Subcutaneous abdominal adipose tissue (tissue), 5 donors: ENCODE results near the gene RRM2.

Source experiments
- H3K27ac ChIP-seq: one replicate; pipeline ENCODE4 v1.7.0; 2013; ENCODE audit warnings: low read depth, mild to moderate bottlenecking, inconsistent platforms, low read length, moderate library complexity
- H3K27me3 ChIP-seq, 5 donors: one replicate each; pipeline ENCODE4 v1.7.0; 2013; ENCODE audit warnings: low read length in 5 of 5, inconsistent platforms in 1 of 5; ENCODE audit not compliant: control insufficient read depth in 5 of 5, insufficient read depth in 4 of 5
- H3K36me3 ChIP-seq, 5 donors: one replicate each; pipeline ENCODE4 v1.7.0; 2013; ENCODE audit warnings: low read length in 5 of 5; ENCODE audit not compliant: control insufficient read depth in 5 of 5, insufficient read depth in 5 of 5
- H3K4me1 ChIP-seq, 5 donors: one replicate each; pipeline ENCODE4 v1.7.0; 2013; ENCODE audit warnings: low read length in 5 of 5, mild to moderate bottlenecking in 3 of 5, moderate library complexity in 1 of 5; ENCODE audit not compliant: control insufficient read depth in 5 of 5, insufficient read depth in 5 of 5
- H3K4me3 ChIP-seq, 5 donors: one replicate each; pipeline ENCODE4 v1.7.0; 2013; ENCODE audit warnings: low read length in 5 of 5, low read depth in 1 of 5
- H3K9ac ChIP-seq, 5 donors: one replicate each; pipeline ENCODE4 v1.7.0; 2013; ENCODE audit warnings: low read length in 5 of 5, mild to moderate bottlenecking in 4 of 5, moderate library complexity in 3 of 5
- H3K9me3 ChIP-seq, 5 donors: one replicate each; pipeline ENCODE4 v1.7.0; 2013; ENCODE audit warnings: low read length in 5 of 5; ENCODE audit not compliant: control insufficient read depth in 5 of 5
- donor health status: healthy.
- donor health status: healthy.
- donor health status: healthy.
- donor health status: healthy.
- donor health status: healthy.

The RRM2 gene

DNA sequence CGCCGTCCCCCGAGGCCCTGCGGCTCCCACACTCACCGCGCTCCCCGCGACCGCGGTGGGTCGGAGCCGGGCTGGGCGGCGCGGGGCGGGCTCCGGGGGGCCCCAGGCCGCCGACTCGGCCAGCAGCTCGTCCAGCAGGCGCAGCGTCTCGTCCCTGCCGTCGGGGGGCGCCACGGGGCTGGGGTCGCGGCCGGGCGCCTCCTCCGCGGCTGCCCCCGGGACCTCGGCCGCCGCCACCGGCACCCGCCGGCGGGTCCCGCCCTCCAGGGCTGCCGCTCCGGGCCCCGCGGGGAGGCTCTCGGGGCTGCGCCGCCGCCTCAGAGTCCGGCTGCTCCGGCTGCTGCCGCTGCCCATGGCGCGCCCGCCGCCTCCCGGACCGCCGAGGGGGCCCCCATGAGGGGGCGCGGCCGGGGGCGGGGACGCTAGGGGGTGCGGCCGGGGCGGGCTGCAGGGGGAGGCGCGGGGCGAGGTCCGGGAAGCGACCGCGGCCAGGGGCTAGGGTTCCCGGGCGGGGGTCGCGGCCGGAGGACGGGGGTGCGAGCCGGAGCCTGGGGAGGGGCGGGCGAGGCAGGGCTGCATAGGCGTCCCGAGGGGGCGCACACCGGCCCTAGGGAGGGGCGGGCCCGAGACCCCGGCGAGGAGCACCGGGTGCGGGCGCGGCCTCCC is 42.5 kb upstream of the RRM2 start, which contains the start of gene CYS1:
TSS of gene CYS1 (minus strand) at position 542 of the 666 bp plus-strand sequence. CDS start at position 354, 188 bp downstream.
- Histone ChIP-seq H3K9ac (peak within 1 kb of the TSS in 4 of 5 donors; percentile 44 to 74 (median 48)), H3K9me3 (no peaks in the 10 kb centered on the region), H3K27me3 (peaks cover 5 to 38% (median 24%) of the 10 kb centered on the region in 5 donors), H3K27ac (peak within 1 kb of the TSS; percentile 67), H3K36me3 (no peaks in the 10 kb centered on the region), H3K4me3 (peak within 1 kb of the TSS; percentile 44 to 68 (median 63)), H3K4me1 (peaks cover 4 to 22% (median 17%) of the 10 kb centered on the region in 5 donors)

DNA sequence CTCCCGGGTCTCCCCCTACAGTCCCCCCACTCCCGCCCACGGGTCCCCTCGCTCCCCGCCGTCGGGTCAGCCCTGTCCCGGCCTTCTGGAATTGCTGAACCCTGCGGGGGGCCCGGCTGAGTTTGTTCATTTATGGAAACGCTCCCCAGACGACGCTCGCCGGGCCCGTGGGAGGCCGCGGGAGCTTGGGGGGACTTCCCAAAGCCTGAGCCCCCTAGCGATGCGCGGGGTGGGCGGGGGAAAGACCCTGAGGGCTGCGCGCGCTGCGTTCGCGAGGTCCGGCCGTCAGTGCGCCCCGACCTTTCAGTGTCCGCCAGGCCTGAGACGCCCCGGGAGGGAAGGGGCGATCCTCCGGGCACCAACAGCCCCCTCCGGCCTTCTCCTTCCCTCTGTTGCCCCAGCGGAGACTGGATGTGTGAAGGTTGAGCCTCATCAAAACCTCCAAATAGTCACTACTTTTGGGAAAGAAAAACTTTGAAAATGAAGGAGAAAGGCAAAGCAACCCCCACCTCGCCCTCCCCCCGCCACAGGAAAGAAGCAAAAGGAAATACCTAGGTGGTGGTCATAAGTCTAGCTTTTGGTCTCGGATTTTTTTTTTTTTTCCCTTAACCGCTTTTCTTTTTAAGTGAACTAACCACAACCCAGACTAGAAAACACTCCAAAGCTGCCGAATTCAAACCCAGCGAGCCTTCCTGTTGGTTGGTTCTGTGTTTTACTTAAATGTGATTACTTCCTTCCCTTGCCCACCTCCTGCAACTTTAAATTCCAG is 41.8 kb upstream of the RRM2 start:
- peaks cover 5 to 37% (median 27%) of the 10 kb centered on the region in 5 donors for H3K27me3 ChIP-seq
- H3K36me3 ChIP-seq: no peaks in the 10 kb centered on the region
- no peak overlapping the region for H3K9ac ChIP-seq
- H3K9me3 ChIP-seq: no peaks in the 10 kb centered on the region
- no peak overlapping the region for H3K27ac ChIP-seq
- H3K4me3 ChIP-seq: peak overlapping the region in 2 of 5 donors; percentile 22 to 35
- peaks cover 2 to 22% (median 17%) of the 10 kb centered on the region in 5 donors for H3K4me1 ChIP-seq

DNA sequence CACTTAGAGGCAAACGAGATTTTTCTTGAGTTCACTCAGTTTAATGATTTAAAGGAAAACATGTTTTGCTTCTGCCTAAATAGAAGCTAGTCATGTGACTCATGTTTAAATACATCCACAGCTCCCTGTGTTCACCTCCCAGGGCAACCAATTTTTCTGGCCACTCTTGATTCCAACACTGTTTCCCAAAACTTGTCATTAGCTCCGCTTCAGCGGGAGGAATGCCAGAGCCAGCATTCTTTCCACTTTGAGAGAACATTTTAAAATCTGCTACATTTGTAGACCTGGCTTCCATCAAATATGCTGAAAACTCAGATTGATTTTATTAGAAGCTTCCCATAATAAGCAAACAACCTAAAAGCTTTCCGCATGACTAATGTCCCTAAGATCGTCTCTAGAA is 39.5 kb upstream of the RRM2 start:
- Histone ChIP-seq H3K36me3 (no peaks in the 10 kb centered on the region), H3K4me1 (peaks cover 2 to 22% (median 17%) of the 10 kb centered on the region in 5 donors), H3K4me3 (no peak overlapping the region), H3K27me3 (peaks cover 5 to 37% (median 29%) of the 10 kb centered on the region in 5 donors), H3K9me3 (no peaks in the 10 kb centered on the region), H3K9ac (no peak overlapping the region), H3K27ac (no peak overlapping the region)

DNA sequence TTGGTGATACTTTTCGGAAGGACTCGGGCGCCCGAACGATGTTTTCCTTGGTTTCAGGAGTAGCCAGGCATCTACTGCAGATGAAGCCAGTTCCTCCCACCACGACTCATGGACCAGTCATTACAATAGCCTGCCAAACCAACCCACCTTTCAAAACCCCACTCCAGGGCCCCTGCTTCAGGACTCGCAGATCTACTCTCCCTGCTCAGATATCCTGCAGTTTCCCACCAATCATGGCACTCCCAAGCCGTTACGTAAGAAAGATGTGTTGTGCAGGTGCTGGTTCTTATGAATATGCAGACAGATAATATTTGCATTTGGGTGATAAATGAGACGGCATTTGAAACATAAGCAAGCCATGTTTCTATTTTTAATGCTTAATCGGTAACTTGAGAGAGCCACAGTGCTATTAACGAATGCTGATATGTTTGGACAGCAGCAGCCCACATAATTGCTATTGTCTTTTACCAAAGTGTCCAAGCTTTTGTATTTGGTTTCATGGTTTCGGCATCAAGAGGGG is 38.8 kb upstream of the RRM2 start:
- peaks cover under 1 to 17% (median 12%) of the 10 kb centered on the region in 5 donors for H3K4me1 ChIP-seq
- H3K27ac ChIP-seq: no peak overlapping the region
- no peak overlapping the region for H3K4me3 ChIP-seq
- H3K9me3 ChIP-seq: no peaks in the 10 kb centered on the region
- peaks cover 5 to 33% (median 23%) of the 10 kb centered on the region in 5 donors for H3K27me3 ChIP-seq
- no peaks in the 10 kb centered on the region for H3K36me3 ChIP-seq
- no peak overlapping the region for H3K9ac ChIP-seq

DNA sequence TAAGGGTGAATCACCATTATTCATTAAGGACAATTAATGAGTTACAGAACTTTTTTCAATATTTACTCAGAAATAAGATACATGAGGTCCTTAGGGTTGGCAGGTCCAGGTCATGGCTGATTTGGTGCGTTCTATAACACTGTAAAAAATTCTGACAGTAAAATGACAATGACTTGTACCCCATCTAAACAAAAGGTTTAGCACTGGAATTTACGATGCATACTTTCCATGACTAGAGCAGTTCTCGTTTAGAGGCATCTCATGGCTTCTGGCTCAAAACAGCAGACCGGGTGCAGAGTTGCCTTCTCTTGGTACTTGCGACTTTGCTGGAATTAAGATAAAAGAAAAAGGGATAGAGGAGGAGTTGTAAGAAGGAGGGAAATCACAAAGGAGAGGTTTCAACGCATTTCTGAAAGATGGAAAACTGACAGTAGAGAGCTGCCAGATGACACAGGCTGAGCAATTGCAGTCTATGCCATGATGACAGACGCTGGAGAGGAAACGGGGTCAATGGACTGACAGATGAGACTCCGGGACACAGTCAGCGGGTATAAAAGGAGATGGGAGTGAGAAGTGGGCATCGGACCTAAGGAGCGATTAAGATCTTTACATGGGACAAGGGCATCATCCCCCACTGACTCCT is 38.2 kb upstream of the RRM2 start:
- Histone ChIP-seq H3K27ac (no peak overlapping the region), H3K4me3 (no peak overlapping the region), H3K27me3 (peaks cover 5 to 31% (median 21%) of the 10 kb centered on the region in 5 donors), H3K9me3 (no peaks in the 10 kb centered on the region), H3K4me1 (peaks cover 0 to 12% (median 6%) of the 10 kb centered on the region in 5 donors), H3K36me3 (no peaks in the 10 kb centered on the region), H3K9ac (no peak overlapping the region)

DNA sequence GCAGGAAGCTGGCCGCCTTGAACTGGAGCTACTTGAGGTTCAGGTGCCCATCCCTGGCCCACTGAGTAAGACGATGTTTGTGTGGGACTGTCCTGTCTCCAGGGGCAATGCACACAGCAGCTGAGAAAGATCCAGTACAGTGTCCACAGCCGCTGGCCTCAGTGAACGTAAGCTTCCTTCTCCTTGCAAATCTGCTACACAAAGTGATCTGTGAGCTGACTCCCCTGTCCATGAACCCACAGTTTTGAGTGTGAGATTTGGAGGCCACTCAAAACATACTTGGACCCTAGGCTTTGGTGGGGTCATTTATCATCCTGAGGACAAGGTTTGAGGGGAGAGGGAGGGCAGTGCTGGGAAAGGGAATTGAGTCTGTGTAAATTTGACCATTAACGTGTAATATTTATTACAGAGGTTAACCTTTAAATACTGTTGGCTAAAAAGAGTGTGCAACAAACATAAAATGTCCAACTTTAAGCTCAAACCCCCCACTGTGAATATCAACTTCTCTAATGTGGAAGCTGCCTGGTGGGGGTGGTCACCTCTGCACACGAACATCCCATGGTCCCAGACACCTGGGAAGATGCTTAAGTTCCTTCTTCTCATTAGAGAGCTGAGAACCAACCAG is 37.4 kb upstream of the RRM2 start:
- no peak overlapping the region for H3K4me3 ChIP-seq
- H3K9me3 ChIP-seq: no peaks in the 10 kb centered on the region
- H3K27me3 ChIP-seq: peaks cover 5 to 37% (median 25%) of the 10 kb centered on the region in 5 donors
- H3K4me1 ChIP-seq: peaks cover 0 to 9% (median 6%) of the 10 kb centered on the region in 5 donors
- no peaks in the 10 kb centered on the region for H3K36me3 ChIP-seq
- no peak overlapping the region for H3K27ac ChIP-seq
- no peak overlapping the region for H3K9ac ChIP-seq

DNA sequence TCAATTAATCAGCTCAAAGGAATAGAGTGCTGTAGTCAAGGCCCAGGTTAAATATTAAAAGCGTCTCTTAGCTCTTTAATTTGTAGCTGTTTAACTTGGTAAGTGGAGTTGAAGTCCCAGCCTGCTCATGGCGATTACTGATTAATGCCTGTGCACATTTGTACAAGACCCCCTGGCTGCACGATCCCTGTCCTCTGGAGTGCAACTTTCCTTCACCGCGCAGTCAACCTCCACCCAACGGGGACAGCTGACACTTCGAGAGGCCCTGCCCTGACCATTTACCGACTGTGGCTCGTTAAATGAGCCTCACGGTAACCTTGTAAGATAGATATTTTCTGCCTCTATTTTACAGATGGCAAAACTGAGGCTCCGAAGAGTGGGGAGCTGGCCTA is 36.9 kb upstream of the RRM2 start:
- no peak overlapping the region for H3K9ac ChIP-seq
- peaks cover 0 to 5% (median 5%) of the 10 kb centered on the region in 5 donors for H3K4me1 ChIP-seq
- no peaks in the 10 kb centered on the region for H3K36me3 ChIP-seq
- H3K27me3 ChIP-seq: peaks cover 5 to 35% (median 25%) of the 10 kb centered on the region in 5 donors
- no peak overlapping the region for H3K4me3 ChIP-seq
- no peak overlapping the region for H3K27ac ChIP-seq
- no peaks in the 10 kb centered on the region for H3K9me3 ChIP-seq

DNA sequence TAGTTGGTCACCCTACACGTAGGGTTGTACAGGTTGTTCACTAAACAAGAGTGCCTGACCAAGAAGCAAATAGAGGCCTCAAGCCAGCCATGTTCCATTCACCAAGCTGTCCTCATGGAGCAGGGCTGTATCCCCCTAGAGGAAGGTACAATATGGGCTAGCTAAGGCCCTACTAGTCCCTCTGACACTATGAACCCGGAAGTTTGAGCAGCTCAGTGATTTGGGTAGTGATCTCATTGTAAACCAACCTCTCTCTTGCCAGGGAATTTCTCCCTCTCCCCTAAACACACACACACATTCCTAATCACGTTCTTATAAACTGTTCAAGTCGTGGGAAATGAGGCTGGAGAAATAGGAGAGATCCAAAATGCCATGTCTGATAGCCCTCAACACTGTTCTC is 35.6 kb upstream of the RRM2 start:
- Histone ChIP-seq H3K27ac (no peak overlapping the region), H3K9me3 (no peaks in the 10 kb centered on the region), H3K9ac (no peak overlapping the region), H3K4me3 (no peak overlapping the region), H3K4me1 (peaks cover 0 to 8% (median 6%) of the 10 kb centered on the region in 5 donors), H3K27me3 (peaks cover 5 to 37% (median 25%) of the 10 kb centered on the region in 5 donors), H3K36me3 (no peaks in the 10 kb centered on the region)

DNA sequence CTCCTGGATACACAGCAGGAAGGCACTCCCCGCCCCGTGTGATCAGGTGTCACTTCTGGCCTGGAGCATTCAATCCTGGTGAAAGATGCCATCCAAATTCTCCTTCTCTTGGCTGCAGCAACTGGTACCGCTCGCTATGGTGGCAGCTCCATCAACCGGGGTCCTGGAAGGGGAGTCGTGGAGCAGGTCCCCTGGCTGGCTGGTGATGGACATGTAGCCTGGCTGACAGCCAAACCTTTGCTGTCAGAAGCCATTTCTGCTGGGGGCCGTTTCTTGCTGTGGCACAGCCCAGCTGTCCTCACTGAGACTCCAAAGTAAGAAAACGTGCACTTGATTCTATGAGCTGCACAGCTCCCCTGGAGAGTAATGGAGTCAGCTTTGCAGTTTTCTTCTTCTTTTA is 35.2 kb upstream of the RRM2 start:
- Histone ChIP-seq H3K9ac (no peak overlapping the region), H3K4me1 (peaks cover 0 to 8% (median 6%) of the 10 kb centered on the region in 5 donors), H3K4me3 (no peak overlapping the region), H3K9me3 (no peaks in the 10 kb centered on the region), H3K27me3 (peaks cover 5 to 38% (median 24%) of the 10 kb centered on the region in 5 donors), H3K36me3 (no peaks in the 10 kb centered on the region), H3K27ac (no peak overlapping the region)
